Stimulated activated naive B cell treated with anti-CD40 and anti-IgM and Interleukin-4, amounts not matched to agents 10 μg/mL and 1 μg/mL and 100 μg/mL, for 72 hours (primary cell): ENCODE results near the gene TMEM178B.

Source experiments
- ATAC-seq, 2 donors: fragments of 150-1000 bp; cut with Tn5 transposase; replicated peaks; 2 replicates each; pipeline ENCODE4 v1.10.0; 2021; ENCODE audit warnings: moderate library complexity in 1 of 2
- DNase-seq: peaks from one replicate; pipeline ENCODE4 v3.0.0; 2021
- H3K27ac Mint-ChIP-seq: one replicate; pipeline ENCODE4 v1.8.0; 2022; ENCODE audit warnings: mild to moderate bottlenecking, mixed read lengths
- H3K27me3 Mint-ChIP-seq, 2 donors: one replicate each; pipeline ENCODE4 v1.8.0; 2022; ENCODE audit warnings: mixed read lengths in 2 of 2
- H3K36me3 Mint-ChIP-seq, 2 donors: one replicate each; pipeline ENCODE4 v1.8.0; 2022; ENCODE audit warnings: mixed read lengths in 2 of 2, mild to moderate bottlenecking in 1 of 2
- H3K4me1 Mint-ChIP-seq, 2 donors: one replicate each; pipeline ENCODE4 v1.8.0; 2022; ENCODE audit warnings: mixed read lengths in 2 of 2, mild to moderate bottlenecking in 1 of 2
- H3K4me3 Mint-ChIP-seq, 2 donors: one replicate each; pipeline ENCODE4 v1.8.0; 2022; ENCODE audit warnings: mild to moderate bottlenecking in 2 of 2, mixed read lengths in 2 of 2, moderate library complexity in 1 of 2
- H3K9me3 Mint-ChIP-seq, 2 donors: one replicate each; pipeline ENCODE4 v1.8.0; 2022; ENCODE audit warnings: mixed read lengths in 2 of 2, mild to moderate bottlenecking in 1 of 2

Gene TMEM178B

GRCh38 chr7:141436575-141437075 is 362.8 kb downstream of the TMEM178B start:
- DNase-seq (no peak), ATAC-seq (no peak)
- Mint-ChIP-seq H3K27me3 (peaks cover 10 to 13% of the 10 kb centered on the region in 2 donors), H3K4me1 (no peaks in the 10 kb centered on the region), H3K4me3 (no peak overlapping the region), H3K36me3 (no peaks in the 10 kb centered on the region), H3K9me3 (no peaks in the 10 kb centered on the region), H3K27ac (no peak overlapping the region)

- H3K4me1 Mint-ChIP-seq: no peaks in the 10 kb centered on the region
- ATAC-seq (no peak), DNase-seq (no peak)
- no peaks in the 10 kb centered on the region for H3K9me3 Mint-ChIP-seq
- no peak overlapping the region for H3K27ac Mint-ChIP-seq
- no peak overlapping the region for H3K4me3 Mint-ChIP-seq
- H3K36me3 Mint-ChIP-seq: no peaks in the 10 kb centered on the region
- H3K27me3 Mint-ChIP-seq: peaks cover 10 to 13% of the 10 kb centered on the region in 2 donors
Observed at GRCh38 chr7:141439164-141439563, 365.3 kb downstream of the TMEM178B start.

GRCh38 chr7:141439776-141440175 is 365.9 kb downstream of the TMEM178B start:
- peaks cover 10 to 13% of the 10 kb centered on the region in 2 donors for H3K27me3 Mint-ChIP-seq
- no peak overlapping the region for H3K27ac Mint-ChIP-seq
- ATAC-seq: no peak
- no peaks in the 10 kb centered on the region for H3K4me1 Mint-ChIP-seq
- no peaks in the 10 kb centered on the region for H3K36me3 Mint-ChIP-seq
- no peak overlapping the region for H3K4me3 Mint-ChIP-seq
- DNase-seq: no peak
- H3K9me3 Mint-ChIP-seq: no peaks in the 10 kb centered on the region

GRCh38 chr7:141441837-141442627 is 368.2 kb downstream of the TMEM178B start:
- ATAC-seq: no peak
- DNase-seq: no peak
- Mint-ChIP-seq H3K4me3 (no peak overlapping the region), H3K36me3 (no peaks in the 10 kb centered on the region), H3K4me1 (no peaks in the 10 kb centered on the region), H3K27ac (no peak overlapping the region), H3K9me3 (no peaks in the 10 kb centered on the region), H3K27me3 (no peaks in the 10 kb centered on the region)

GRCh38 chr7:141442781-141443180 is 368.9 kb downstream of the TMEM178B start:
- Mint-ChIP-seq H3K9me3 (no peaks in the 10 kb centered on the region), H3K36me3 (no peaks in the 10 kb centered on the region), H3K4me3 (no peak overlapping the region), H3K4me1 (no peaks in the 10 kb centered on the region), H3K27ac (no peak overlapping the region), H3K27me3 (no peaks in the 10 kb centered on the region)
- DNase-seq: no peak
- ATAC-seq: no peak

GRCh38 chr7:141444961-141445360 is 371.1 kb downstream of the TMEM178B start:
- peaks cover 0 to 5% of the 10 kb centered on the region in 2 donors for H3K27me3 Mint-ChIP-seq
- H3K9me3 Mint-ChIP-seq: no peaks in the 10 kb centered on the region
- DNase-seq (no peak), ATAC-seq (no peak)
- H3K36me3 Mint-ChIP-seq: no peaks in the 10 kb centered on the region
- H3K4me3 Mint-ChIP-seq: no peak overlapping the region
- H3K4me1 Mint-ChIP-seq: no peaks in the 10 kb centered on the region
- no peak overlapping the region for H3K27ac Mint-ChIP-seq

GRCh38 chr7:141451232-141451631 is 377.4 kb downstream of the TMEM178B start:
- peaks cover 3 to 5% of the 10 kb centered on the region in 2 donors for H3K27me3 Mint-ChIP-seq
- DNase-seq (no peak), ATAC-seq (no peak)

GRCh38 chr7:141452911-141453310 is 379.0 kb downstream of the TMEM178B start:
- Mint-ChIP-seq H3K27me3 (peaks cover 3 to 5% of the 10 kb centered on the region in 2 donors), H3K4me3 (no peak overlapping the region), H3K36me3 (no peaks in the 10 kb centered on the region), H3K9me3 (no peaks in the 10 kb centered on the region), H3K27ac (no peak overlapping the region), H3K4me1 (no peaks in the 10 kb centered on the region)
- DNase-seq (no peak), ATAC-seq (no peak)

More at GRCh38 chr7:141451232-141451631, 377.4 kb downstream of the TMEM178B start:
- Mint-ChIP-seq H3K36me3 (no peaks in the 10 kb centered on the region), H3K9me3 (no peaks in the 10 kb centered on the region), H3K4me1 (no peaks in the 10 kb centered on the region), H3K4me3 (no peak overlapping the region), H3K27ac (no peak overlapping the region)

- DNase-seq: no peak
- ATAC-seq: no peak
- H3K27ac Mint-ChIP-seq: no peak overlapping the region
- no peaks in the 10 kb centered on the region for H3K36me3 Mint-ChIP-seq
- no peaks in the 10 kb centered on the region for H3K9me3 Mint-ChIP-seq
- no peak overlapping the region for H3K4me3 Mint-ChIP-seq
- H3K27me3 Mint-ChIP-seq: peaks cover 0 to 3% of the 10 kb centered on the region in 2 donors
- H3K4me1 Mint-ChIP-seq: no peaks in the 10 kb centered on the region
Observed at GRCh38 chr7:141454338-141454737, 380.5 kb downstream of the TMEM178B start.

GRCh38 chr7:141455723-141456122 is 381.9 kb downstream of the TMEM178B start:
- Mint-ChIP-seq H3K36me3 (no peaks in the 10 kb centered on the region), H3K9me3 (no peaks in the 10 kb centered on the region), H3K27ac (no peak overlapping the region), H3K27me3 (peaks cover 0 to 3% of the 10 kb centered on the region in 2 donors), H3K4me1 (no peaks in the 10 kb centered on the region), H3K4me3 (no peak overlapping the region)
- ATAC-seq (no peak), DNase-seq (no peak)

GRCh38 chr7:141456298-141456697 is 382.4 kb downstream of the TMEM178B start:
- H3K27me3 Mint-ChIP-seq: peaks cover 0 to 3% of the 10 kb centered on the region in 2 donors
- H3K27ac Mint-ChIP-seq: no peak overlapping the region
- H3K4me3 Mint-ChIP-seq: no peak overlapping the region
- H3K9me3 Mint-ChIP-seq: no peaks in the 10 kb centered on the region
- ATAC-seq: no peak
- no peak for DNase-seq
- H3K4me1 Mint-ChIP-seq: no peaks in the 10 kb centered on the region
- H3K36me3 Mint-ChIP-seq: no peaks in the 10 kb centered on the region

- DNase-seq (no peak), ATAC-seq (no peak)
- Mint-ChIP-seq H3K4me3 (no peak overlapping the region), H3K4me1 (no peaks in the 10 kb centered on the region), H3K27ac (no peak overlapping the region), H3K36me3 (no peaks in the 10 kb centered on the region), H3K27me3 (peaks cover 0 to 3% of the 10 kb centered on the region in 2 donors), H3K9me3 (no peaks in the 10 kb centered on the region)
Observed at GRCh38 chr7:141456711-141457110, 382.8 kb downstream of the TMEM178B start.

GRCh38 chr7:141460781-141461715 is 387.2 kb downstream of the TMEM178B start:
- DNase-seq (no peak), ATAC-seq (no peak)
- Mint-ChIP-seq H3K36me3 (no peaks in the 10 kb centered on the region), H3K4me1 (no peaks in the 10 kb centered on the region), H3K27ac (no peak overlapping the region), H3K27me3 (peaks cover 4 to 17% of the 10 kb centered on the region in 2 donors), H3K4me3 (no peak overlapping the region), H3K9me3 (no peaks in the 10 kb centered on the region)

- H3K36me3 Mint-ChIP-seq: no peaks in the 10 kb centered on the region
- peaks cover 4 to 18% of the 10 kb centered on the region in 2 donors for H3K27me3 Mint-ChIP-seq
- no peak overlapping the region for H3K4me3 Mint-ChIP-seq
- no peaks in the 10 kb centered on the region for H3K9me3 Mint-ChIP-seq
- H3K4me1 Mint-ChIP-seq: no peaks in the 10 kb centered on the region
- H3K27ac Mint-ChIP-seq: no peak overlapping the region
- DNase-seq: no peak
- no peak for ATAC-seq
Observed at GRCh38 chr7:141461924-141462323, 388.1 kb downstream of the TMEM178B start.
